HG03159 (cell line): ENCODE measurements around the gene CAMK1D.

Experiments used
- ATAC-seq: cut with Tn5 transposase; IDR thresholded peaks from one replicate; pipeline ENCODE4 v1.9.1; 2021; ENCODE audit warnings: mild to moderate bottlenecking, moderate library complexity; ENCODE audit not compliant: unreplicated experiment

The CAMK1D gene

GRCh38 chr10:12459762-12460161, 110.4 kb downstream of the CAMK1D start:
- ATAC-seq: no peak

GRCh38 chr10:12463459-12463838, 114.1 kb downstream of the CAMK1D start:
- no peak for ATAC-seq

GRCh38 chr10:12465385-12466136, 116.2 kb downstream of the CAMK1D start:
- no peak for ATAC-seq

GRCh38 chr10:12466704-12467305, 117.5 kb downstream of the CAMK1D start:
- no peak for ATAC-seq

- ATAC-seq: no peak
Measured at GRCh38 chr10:12469345-12469744, 120.0 kb downstream of the CAMK1D start.

- no peak for ATAC-seq
Measured at GRCh38 chr10:12470719-12471118, 121.4 kb downstream of the CAMK1D start.

GRCh38 chr10:12471135-12471534, 121.8 kb downstream of the CAMK1D start:
- no peak for ATAC-seq

- no peak for ATAC-seq
Measured at GRCh38 chr10:12473491-12473890, 124.1 kb downstream of the CAMK1D start.

- no peak for ATAC-seq
Measured at GRCh38 chr10:12474727-12475412, 125.5 kb downstream of the CAMK1D start.

GRCh38 chr10:12476656-12477055, 127.3 kb downstream of the CAMK1D start:
- no peak for ATAC-seq

GRCh38 chr10:12479437-12479844, 130.1 kb downstream of the CAMK1D start:
- ATAC-seq: no peak

GRCh38 chr10:12479924-12480323, 130.6 kb downstream of the CAMK1D start:
- no peak for ATAC-seq

- no peak for ATAC-seq
Measured at GRCh38 chr10:12480440-12480839, 131.1 kb downstream of the CAMK1D start.

GRCh38 chr10:12481924-12482323, 132.6 kb downstream of the CAMK1D start:
- no peak for ATAC-seq

GRCh38 chr10:12482587-12482986, 133.2 kb downstream of the CAMK1D start:
- no peak for ATAC-seq

GRCh38 chr10:12484002-12484918, 134.9 kb downstream of the CAMK1D start:
- peak; percentile 23 for ATAC-seq

GRCh38 chr10:12484941-12485805, 135.8 kb downstream of the CAMK1D start:
- peak; percentile 72 for ATAC-seq

GRCh38 chr10:12487366-12487765, 138.0 kb downstream of the CAMK1D start:
- ATAC-seq: no peak

- ATAC-seq: no peak
Measured at GRCh38 chr10:12488626-12489025, 139.3 kb downstream of the CAMK1D start.

GRCh38 chr10:12489357-12489756, 140.0 kb downstream of the CAMK1D start:
- ATAC-seq: no peak
